Right lobe of liver (tissue), 6 donors: ENCODE results near the gene RNF145. TPM values are rescaled to one million over a fixed set of nuclear protein-coding genes. Genes with fewer than 3 reads are reported as not detected.

Experiments used
- ATAC-seq, 4 donors: fragments of 200-7000 bp; cut with Tn5 transposase; one replicate each; pipeline ENCODE4 v1.9.1; 2020; ENCODE audit warnings: mild to moderate bottlenecking in 4 of 4, moderate library complexity in 4 of 4
- DNase-seq, 3 donors: peaks; one replicate each; pipeline ENCODE4 v3.0.0-alpha.2; 2020
- H3K27ac ChIP-seq, 3 donors: fragments of 200-600 bp; one replicate each; pipeline ENCODE4 v1.8.0; 2022
- H3K27me3 ChIP-seq, 2 donors: fragments of 200-600 bp; one replicate each; pipeline ENCODE4 v1.8.0; 2022
- H3K36me3 ChIP-seq, 4 donors: fragments of 200-600 bp; sonication (generic) in 1 of 4; one replicate each; pipeline versions ENCODE4 v1.5.1 to v1.8.0; 2017 to 2022; ENCODE audit warnings: control low read depth in 1 of 4
- H3K4me1 ChIP-seq, 4 donors: fragments of 200-600 bp; sonication (generic) in 1 of 4; one replicate each; pipeline versions ENCODE4 v1.5.1 to v1.8.0; 2017 to 2022; ENCODE audit warnings: control low read depth in 1 of 4
- H3K4me3 ChIP-seq, 3 donors: fragments of 200-600 bp; one replicate each; pipeline ENCODE4 v1.8.0; 2022
- H3K9me3 ChIP-seq, 4 donors: fragments of 200-600 bp; sonication (generic) in 1 of 4; one replicate each; pipeline versions ENCODE4 v1.5.1 to v1.8.0; 2017 to 2022; ENCODE audit warnings: control low read depth in 1 of 4
- CTCF ChIP-seq, 4 donors: fragments of 200-600 bp in 3 of 4; fragments of 450-650 bp in 1 of 4; IDR thresholded peaks; one replicate each; pipeline versions ENCODE4 v1.5.1 to v1.8.0; 2016 to 2022; ENCODE audit warnings: antibody characterized with exemption in 4 of 4, mild to moderate bottlenecking in 2 of 4
- POLR2A ChIP-seq: fragments of 450-650 bp; IDR thresholded peaks from one replicate; pipeline ENCODE4 v1.6.1; 2017; ENCODE audit warnings: antibody characterized with exemption, mild to moderate bottlenecking
- WGBS: methylation state at CpG from one replicate; pipeline ENCODE4 v1.1.6; 2018; ENCODE audit warnings: low coverage, low lambda C conversion rate; ENCODE audit not compliant: insufficient coverage; ENCODE audit errors: missing lambda C conversion rate; 5-methylcytosine and 5-hydroxymethylcytosine counted together
- intact Hi-C, 2 donors: fragments of 100-400 bp; cut with DNase I; formaldehyde crosslinking; loops; one replicate each; pipeline versions ENCODE4 v1.11.2 to v1.14.1; 2022
- total RNA-seq, 6 experiments: library from RNA; depleted of rRNA in 2 of 6; stranded (reverse); fragments of >200 nt in 2 of 6; fragmentation: NEBNext Ultra II Directional in 3 of 6; extraction: Animal tissue kit (Norgen Biotek cat#: 25700) in 3 of 6; gene quantifications; one replicate each; pipeline versions ENCODE4 v1.1.0 to v1.2.4, GENCODE V29; 2016 to 2023
- donor health status: DM: no; HTN: yes; CAD: no.
- donor health status: DM: no; HTN: no; CAD: no.
- donor health status: DM: no; HTN: no; CAD: no.
- donor health status: DM: no; HTN: yes; CAD: no.
- donor health status: DM: no; HTN: yes; CAD: no.

Gene RNF145
- total RNA-seq, 6 experiments from 2014 or later, result 7.2 to 20.9 (median 10.6) TPM

DNA sequence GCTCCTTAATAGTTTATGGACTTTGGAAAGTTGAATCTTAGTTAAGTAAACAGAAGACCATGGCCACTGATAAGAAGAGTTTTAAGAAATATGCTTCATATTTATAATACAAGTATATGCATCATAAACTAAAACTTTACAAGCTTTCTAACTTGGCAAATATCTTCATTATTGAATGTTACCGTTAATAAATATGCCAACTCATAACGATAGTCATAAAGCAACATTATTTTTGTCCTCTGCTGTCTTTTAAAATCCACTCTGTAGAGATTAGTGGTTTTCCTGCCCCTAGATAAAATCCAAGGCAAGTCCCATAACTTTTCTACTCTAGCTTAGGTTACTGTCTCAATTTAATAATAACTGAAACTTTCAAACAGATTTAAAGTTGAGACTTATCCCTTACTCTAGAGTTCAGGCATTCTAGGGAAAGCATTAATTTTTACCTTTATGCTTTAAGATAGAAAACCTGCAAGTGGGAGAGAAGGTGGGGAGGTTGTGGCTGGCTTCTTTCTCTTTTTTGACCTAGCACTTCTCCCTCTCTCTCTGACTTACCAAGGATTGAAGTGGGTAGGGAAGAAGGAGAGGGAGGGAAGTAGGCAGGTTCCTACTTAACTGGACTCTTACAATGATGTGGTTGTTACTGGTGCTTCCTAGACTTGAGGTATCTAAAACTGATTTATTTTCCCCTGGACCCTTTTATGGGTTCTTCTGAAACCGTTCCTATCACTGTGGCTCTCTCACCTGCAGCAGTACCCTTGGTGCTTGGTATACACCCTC, 29.6 kb downstream of the RNF145 start:
- no peak for DNase-seq
- H3K27ac ChIP-seq, result peak overlapping the region in 1 of 3 donors; percentile 44
- no peaks in the 10 kb centered on the region for H3K4me1 ChIP-seq
- 43% methylated on average over 3 of the region's 3 CpGs for WGBS
- TF ChIP-seq CTCF (IDR thresholded peaks at IDR 0.05) (no peak), POLR2A (no peak)
- ATAC-seq, result no peak
- intact Hi-C loops, result no loop called here
- H3K9me3 ChIP-seq, result no peaks in the 10 kb centered on the region
- no peaks in the 10 kb centered on the region for H3K36me3 ChIP-seq
- no peaks in the 10 kb centered on the region for H3K27me3 ChIP-seq
- no peak overlapping the region for H3K4me3 ChIP-seq

- no peaks in the 10 kb centered on the region for H3K27me3 ChIP-seq
- no peak overlapping the region for H3K4me3 ChIP-seq
- 52% methylated on average over 2 of the region's 2 CpGs for WGBS
- TF ChIP-seq CTCF (IDR thresholded peaks at IDR 0.05), result no peak
- no peak for TF ChIP-seq POLR2A
- no peaks in the 10 kb centered on the region for H3K36me3 ChIP-seq
- H3K27ac ChIP-seq, result peak overlapping the region in 1 of 3 donors; percentile 44
- peak; percentile 52 to 87 (median 73) for ATAC-seq
- no peaks in the 10 kb centered on the region for H3K4me1 ChIP-seq
- H3K9me3 ChIP-seq, result no peaks in the 10 kb centered on the region
- intact Hi-C loops, result no loop called here
- DNase-seq, result no peak
Measured at GRCh38 chr5:159178978-159179377, 30.4 kb downstream of the RNF145 start.

DNA sequence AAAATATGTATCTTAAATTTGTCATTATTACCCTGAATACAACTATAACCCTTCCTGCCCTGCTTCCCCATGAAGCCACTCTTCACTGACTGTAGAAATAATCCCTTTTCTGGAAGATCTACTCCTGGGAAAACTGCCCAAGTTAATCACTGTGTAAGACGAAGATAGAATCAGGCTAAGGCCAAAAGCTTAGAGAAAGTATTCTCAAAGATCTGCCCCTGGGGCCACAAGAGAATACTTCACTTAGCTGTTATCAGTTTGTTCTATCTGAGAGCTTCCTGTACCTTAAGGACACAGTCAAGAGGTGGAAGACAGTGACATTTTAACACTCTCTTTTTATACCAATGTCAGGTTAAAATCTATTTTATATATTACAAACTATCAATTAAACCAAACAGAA, 33.8 kb downstream of the RNF145 start:
- H3K9me3 ChIP-seq, result no peaks in the 10 kb centered on the region
- H3K4me3 ChIP-seq, result no peak overlapping the region
- intact Hi-C loops, result no loop called here
- H3K27me3 ChIP-seq, result no peaks in the 10 kb centered on the region
- no peak for ATAC-seq
- DNase-seq, result no peak
- 54% methylated on average over 1 of the region's 1 CpG for WGBS
- TF ChIP-seq POLR2A (no peak), CTCF (IDR thresholded peaks at IDR 0.05) (no peak)
- H3K4me1 ChIP-seq, result no peaks in the 10 kb centered on the region
- H3K27ac ChIP-seq, result peak overlapping the region in 1 of 3 donors; percentile 2
- no peaks in the 10 kb centered on the region for H3K36me3 ChIP-seq

DNA sequence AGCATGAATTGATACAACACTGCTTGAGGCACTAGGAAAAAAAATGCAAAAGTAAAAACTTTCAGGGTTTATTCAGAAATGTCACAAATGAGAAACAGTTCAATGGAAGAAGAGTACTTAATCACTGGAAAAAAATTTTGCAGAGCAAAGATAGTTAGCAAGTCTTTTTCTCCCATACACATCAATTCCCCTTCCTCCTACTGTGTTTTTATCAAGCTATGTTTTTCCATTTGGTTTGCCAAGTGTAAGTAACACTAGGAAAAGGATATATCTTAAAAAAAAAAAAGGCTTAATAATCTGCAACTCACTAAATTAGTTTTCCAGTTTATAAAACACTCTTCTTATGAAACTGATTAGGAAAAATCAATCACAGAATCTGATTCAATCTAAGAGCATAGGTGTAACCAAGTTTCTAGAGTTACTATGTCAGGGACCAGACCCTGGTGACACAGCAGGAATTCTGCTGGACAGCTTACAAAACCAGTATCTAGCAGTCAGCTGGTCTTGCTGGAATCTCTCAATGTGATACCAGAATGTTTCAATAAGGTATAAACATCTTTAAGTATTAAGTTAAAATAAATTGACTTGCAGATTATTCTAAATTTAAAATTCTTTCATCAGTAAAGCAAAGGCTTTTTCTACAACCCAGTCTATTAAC, 34.7 kb downstream of the RNF145 start:
- intact Hi-C loops, result no loop called here
- Histone ChIP-seq H3K36me3 (no peaks in the 10 kb centered on the region), H3K4me3 (no peak overlapping the region), H3K9me3 (no peaks in the 10 kb centered on the region), H3K4me1 (no peaks in the 10 kb centered on the region), H3K27me3 (no peaks in the 10 kb centered on the region), H3K27ac (peak overlapping the region in 1 of 3 donors; percentile 2)
- ATAC-seq, result peak in 1 of 4 donors; percentile 48
- no peak for DNase-seq
- TF ChIP-seq CTCF (IDR thresholded peaks at IDR 0.05) (no peak), POLR2A (no peak)
